GM21723 (cell line): ENCODE results near the gene ELFN1.

Source experiments
- ATAC-seq: cut with Tn5 transposase; IDR thresholded peaks from one replicate; pipeline ENCODE4 v1.9.1; 2021; ENCODE audit warnings: mild to moderate bottlenecking, moderate library complexity; ENCODE audit not compliant: unreplicated experiment

ELFN1 gene

DNA sequence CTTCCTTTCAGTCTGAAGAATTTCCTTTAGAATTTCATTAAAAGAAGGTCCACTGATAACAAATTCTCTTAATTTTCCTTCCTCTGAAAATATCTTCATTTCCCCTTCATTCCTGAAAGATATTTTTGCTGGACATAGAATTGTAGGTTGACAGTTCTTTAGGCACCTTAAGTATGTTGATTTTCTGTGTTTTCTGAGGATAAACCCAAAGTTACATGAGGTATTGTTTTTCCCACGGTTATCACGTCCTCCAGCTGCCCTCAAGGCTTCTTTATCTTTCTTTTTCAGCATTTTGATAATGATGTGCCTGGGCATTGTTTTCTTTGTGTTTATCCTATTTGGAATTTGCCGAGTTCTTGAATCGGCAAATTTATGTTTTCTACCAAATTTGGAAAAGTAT is 105.3 kb downstream of the ELFN1 start:
- no peak for ATAC-seq

DNA sequence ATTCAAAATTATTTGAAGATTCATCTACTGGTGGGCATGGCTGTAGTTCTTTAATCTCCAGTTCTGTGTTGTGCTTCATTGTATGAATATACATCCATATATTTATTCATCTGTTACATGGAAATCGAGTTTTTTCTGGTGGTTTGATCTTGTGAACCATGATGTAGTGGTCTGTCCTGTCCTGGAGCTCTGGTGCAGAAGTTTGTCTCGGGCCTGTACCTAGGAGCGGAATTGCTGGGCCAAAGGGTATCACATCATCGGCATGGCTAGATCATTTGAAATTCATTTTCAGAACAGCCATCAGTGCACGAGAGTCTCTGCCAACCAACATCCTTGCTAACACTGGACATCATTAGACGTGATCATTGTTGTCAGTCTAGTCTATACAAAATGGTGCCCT is 107.0 kb downstream of the ELFN1 start:
- no peak for ATAC-seq

DNA sequence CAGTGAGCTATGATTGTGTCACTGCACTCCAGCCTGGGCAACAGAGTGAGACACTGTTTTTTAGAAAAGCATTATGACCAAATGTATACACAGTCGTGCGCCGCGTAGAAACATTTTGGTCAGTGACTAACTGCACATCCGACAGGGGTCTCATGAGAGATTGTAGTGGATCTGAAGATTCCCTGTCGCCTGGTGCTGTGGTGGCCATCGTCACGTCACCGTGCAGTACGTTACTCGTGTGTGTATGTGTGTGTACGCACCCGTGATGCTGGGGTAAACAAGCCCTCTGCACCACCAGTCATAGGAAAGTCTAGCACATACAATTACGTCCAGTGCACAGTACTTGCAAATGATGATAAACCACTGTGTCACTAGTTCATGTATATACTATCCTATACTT is 109.4 kb downstream of the ELFN1 start:
- no peak for ATAC-seq

DNA sequence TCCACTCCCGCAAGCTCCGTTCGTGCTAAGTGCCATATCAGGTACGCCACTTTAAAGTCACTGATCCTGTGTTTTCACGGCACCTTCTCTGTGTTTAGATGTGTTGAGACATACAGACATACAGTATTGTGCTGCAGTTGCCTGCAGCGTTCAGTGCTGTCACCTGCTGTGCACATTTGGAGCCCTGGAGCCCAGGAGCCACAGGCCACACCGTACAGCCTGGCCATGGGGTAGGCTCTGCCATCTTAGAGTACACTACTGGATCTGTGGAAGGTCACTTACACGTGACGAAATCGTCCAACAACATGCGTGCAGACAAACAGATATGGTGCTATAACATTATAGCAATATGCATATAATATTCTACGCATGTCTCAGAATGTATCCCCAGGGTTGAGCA is 111.3 kb downstream of the ELFN1 start:
- no peak for ATAC-seq

DNA sequence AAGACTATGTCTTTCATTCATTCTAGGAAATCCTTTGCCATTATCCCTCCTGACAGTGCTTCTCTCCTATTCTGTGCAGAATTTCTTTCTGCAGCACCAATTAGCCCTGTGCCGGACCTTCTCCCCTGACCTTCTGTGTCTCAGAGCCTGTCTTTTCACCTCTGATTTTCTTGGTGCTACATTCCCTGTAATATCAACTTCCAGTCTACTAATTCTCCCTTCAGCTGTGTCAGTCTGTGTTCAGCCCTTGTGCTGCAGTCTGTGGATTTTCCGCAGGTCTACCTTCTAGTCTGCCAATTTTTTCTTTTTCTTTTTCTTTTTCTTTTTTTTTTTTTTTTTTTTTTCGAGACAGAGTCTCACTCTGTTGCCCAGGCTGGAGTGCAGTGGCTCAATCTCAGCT is 115.8 kb downstream of the ELFN1 start:
- ATAC-seq = no peak

DNA sequence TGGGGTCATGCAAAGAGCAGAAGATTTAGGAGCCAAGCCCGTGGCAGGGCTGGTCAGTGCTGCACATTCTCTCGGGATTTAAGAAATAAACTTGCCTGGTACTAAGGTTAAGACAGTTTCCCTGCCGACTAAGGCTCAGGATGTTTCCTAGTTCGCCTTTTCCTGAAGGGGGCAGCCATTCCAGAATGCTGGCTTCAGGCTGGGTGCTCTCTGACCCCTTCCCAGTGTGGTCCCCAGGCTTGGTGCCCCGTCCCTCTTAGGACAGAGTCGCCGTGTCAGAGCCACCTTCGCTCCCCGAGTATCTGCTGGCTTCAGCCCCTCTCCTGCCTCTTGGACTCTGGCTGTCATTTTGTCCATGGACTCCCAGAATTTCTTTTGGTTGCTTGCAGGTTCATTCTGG is 117.2 kb downstream of the ELFN1 start:
- ATAC-seq = no peak

DNA sequence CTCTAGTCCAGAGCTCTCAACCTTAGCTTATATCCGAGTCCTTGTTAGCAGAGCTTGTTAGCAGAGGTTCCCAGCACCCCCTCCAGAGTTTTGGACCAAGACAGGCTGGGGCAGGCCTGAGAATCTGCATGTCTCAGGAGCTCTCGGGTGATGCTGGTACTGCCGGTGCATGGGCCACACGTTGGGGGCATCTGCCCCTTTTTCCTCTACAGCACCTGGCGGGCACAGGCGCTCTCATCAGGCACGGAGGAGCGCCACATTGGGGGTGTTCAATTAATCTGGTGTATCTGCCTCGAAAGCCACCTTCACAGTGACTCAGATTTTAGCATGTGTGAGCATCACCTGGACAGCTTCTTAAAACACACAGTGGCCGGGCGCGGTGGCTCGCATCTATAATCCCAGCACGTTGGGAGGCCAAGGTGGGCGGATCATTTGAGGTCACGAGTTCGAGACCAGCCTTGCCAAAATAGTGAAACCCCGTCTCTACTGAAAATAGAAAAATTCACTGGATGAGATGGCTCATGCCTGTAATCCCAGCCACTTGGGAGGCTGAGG is 117.7 kb downstream of the ELFN1 start:
- no peak for ATAC-seq

DNA sequence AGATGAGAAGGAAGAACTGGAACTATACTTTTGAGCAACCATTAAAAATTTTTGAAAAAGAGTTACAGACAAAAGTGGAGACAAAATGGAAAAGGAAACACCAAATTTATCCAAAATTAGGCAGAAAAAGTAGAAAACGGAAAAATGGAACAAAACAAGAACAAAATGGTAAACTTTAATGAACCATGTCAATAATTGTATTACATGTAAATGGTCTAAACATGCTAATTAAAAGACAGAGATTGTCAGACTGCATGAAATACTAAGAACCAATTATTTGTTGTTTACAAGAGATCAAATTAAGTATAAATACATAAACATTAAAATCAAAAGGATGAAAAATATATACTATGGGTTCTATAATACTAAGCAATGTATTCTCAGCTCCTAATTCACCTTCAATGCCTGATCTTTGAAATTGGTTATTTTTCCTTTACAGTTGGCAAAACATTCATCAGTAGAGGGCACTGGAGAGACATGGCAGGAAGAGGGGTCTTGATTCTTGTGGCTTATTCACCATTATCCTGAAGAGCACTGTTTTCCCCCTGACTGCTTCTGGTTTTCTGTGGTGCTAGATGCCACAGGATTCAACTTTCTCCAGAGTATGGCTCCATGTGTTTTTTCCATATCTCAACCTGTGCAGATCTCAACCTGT is 124.9 kb downstream of the ELFN1 start:
- ATAC-seq = no peak
